Peyer's patch (tissue), 4 donors: ENCODE measurements around the gene HES4.
A peak's percentile ranks its signal among the peaks of the same experiment; 100 is the strongest.

Source experiments
- POLR2A ChIP-seq, 2 donors: fragments of 450-650 bp; IDR thresholded peaks; one replicate each; pipeline ENCODE4 v1.5.1; 2017; ENCODE audit warnings: antibody characterized with exemption in 2 of 2, mild to moderate bottlenecking in 2 of 2, moderate library complexity in 2 of 2
- TF ChIP-seq, protein P1 (sequence below), 6 experiments: fragments of 450-650 bp in 4 of 6; fragments of 200-600 bp in 2 of 6; sonication (generic) in 1 of 6; IDR thresholded peaks; one replicate each; pipeline ENCODE4 v1.5.1; 2017 to 2019; ENCODE audit warnings: antibody characterized with exemption in 6 of 6, mild to moderate bottlenecking in 3 of 6, moderate library complexity in 1 of 6

DNA sequence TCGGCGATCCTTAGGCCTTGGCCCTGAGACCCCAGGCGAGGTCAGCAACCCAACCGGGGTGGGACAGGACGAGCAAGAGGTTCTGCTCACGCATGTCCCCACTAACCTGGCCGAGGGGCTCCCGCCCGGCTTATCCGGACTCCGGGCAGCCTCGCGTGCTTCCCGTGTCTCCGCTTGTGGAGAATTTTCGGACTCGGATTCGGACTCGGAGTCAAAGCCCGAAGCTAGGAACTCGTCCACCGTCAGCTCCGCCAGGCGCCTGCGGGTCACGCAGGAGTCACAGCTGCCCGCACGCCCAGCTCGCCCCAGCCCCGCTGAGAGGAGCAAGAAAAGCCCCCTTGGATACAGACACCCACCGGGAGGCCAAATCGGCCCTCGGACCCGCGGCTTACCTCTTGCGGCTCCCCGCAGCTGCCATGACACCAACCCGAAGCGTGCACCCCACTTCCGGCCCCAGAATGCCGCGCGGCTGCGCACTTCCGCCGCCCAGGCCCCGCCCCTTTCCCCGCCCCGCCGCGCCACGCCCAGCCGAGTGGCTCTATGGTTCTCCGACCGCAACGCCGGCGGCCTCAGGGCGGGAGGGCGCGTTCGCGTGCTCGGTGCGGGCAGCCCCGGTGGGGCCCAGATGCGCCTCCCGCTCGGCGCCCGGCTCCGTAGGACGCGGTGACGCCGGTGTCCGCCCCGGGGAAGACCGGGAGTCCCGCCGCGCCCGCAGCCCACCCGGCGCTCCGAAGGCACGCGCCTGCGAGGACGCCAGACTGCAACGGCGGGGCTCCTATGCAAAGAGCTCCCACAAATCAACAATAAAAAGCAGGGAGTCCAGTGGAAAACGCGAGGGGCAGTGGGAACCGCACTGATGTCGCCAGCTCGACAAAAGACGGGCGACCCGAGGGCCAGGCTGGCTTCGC lies 40.8 kb downstream of the HES4 start, which contains the start of gene NOC2L:
- TF ChIP-seq, protein P1, sequence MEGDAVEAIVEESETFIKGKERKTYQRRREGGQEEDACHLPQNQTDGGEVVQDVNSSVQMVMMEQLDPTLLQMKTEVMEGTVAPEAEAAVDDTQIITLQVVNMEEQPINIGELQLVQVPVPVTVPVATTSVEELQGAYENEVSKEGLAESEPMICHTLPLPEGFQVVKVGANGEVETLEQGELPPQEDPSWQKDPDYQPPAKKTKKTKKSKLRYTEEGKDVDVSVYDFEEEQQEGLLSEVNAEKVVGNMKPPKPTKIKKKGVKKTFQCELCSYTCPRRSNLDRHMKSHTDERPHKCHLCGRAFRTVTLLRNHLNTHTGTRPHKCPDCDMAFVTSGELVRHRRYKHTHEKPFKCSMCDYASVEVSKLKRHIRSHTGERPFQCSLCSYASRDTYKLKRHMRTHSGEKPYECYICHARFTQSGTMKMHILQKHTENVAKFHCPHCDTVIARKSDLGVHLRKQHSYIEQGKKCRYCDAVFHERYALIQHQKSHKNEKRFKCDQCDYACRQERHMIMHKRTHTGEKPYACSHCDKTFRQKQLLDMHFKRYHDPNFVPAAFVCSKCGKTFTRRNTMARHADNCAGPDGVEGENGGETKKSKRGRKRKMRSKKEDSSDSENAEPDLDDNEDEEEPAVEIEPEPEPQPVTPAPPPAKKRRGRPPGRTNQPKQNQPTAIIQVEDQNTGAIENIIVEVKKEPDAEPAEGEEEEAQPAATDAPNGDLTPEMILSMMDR (IDR thresholded peaks at IDR 0.05) = no peak
- TF ChIP-seq POLR2A (IDR thresholded peaks at IDR 0.05) = peak in 1 of 2 donors; percentile 50
